ENCODE data around the gene PRIMA1. TPM values are rescaled to one million over a fixed set of nuclear protein-coding genes. Genes with fewer than 3 reads are reported as not detected.

Gene PRIMA1
- total RNA-seq, 1 experiment from 2014 or later: 2.3 TPM

DNA sequence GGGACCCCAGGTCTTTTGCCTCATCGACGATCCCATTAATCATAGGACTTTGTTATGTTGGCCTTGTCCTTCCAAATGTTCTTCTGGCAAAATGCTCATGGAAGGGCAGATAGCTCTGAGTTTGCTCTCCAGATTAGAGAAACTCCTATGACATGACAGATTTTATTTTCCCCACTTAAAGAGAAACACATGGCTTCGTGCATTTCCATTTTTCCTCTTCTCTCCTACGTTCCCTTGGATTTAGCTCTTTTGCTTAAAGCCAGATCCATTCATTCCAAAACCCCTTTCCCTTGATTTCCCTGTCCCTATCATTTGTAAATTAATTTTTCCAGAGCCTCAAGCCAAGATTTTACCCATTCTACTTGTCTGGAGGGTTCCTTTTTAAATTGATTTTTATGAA, 2.9 kb downstream of the PRIMA1 start:
- no peak overlapping the region for H3K4ac ChIP-seq (ENCODE audit: low read depth, low read length)
- no peak overlapping the region for H2AFZ ChIP-seq (ENCODE audit: low read length)
- peaks cover 9% of the 10 kb centered on the region for H3K23me2 ChIP-seq (ENCODE audit: insufficient read length, low read depth, low read length, poor library complexity, severe bottlenecking)
- no peak overlapping the region for H3K23ac ChIP-seq (ENCODE audit: insufficient read length, low read depth, low read length)
- H3K4me2 ChIP-seq (ENCODE audit: insufficient read depth, insufficient read length, low read length): no peak overlapping the region
- no peaks in the 10 kb centered on the region for H4K20me1 ChIP-seq (ENCODE audit: control insufficient read depth, insufficient read depth, insufficient read length)
- no peak overlapping the region for H3K14ac ChIP-seq (ENCODE audit: insufficient read depth, low read length)
- H2BK15ac ChIP-seq (ENCODE audit: low read depth, low read length): no peak overlapping the region
- H3K27me3 ChIP-seq (ENCODE audit: insufficient read depth, low read length): peaks cover 8% of the 10 kb centered on the region
- Mint-ChIP-seq H3K27ac (no peak overlapping the region), H3K4me1 (peaks cover 21 to 24% of the 10 kb centered on the region in 2 experiments), H3K36me3 (ENCODE audit: insufficient read depth in 1 of 3, low read depth in 3 of 3) (no peaks in the 10 kb centered on the region; a peak in 1 of 7 replicates), H3K4me3 (no peak overlapping the region), H3K9me3 (peaks cover 0 to 3% of the 10 kb centered on the region in 2 experiments; a peak in 2 of 5 replicates), H3K27me3 (ENCODE audit: low read depth) (peaks cover 48% of the 10 kb centered on the region)
- no peaks in the 10 kb centered on the region for H3K9me3 ChIP-seq (ENCODE audit: control insufficient read depth, low read depth, low read length)
- WGBS (ENCODE audit: extremely low coverage, insufficient read length, low lambda C conversion rate): no CpG with 5 or more reads among the region's 4 CpGs
- peaks cover 3% of the 10 kb centered on the region; the same call in 1 of the 2 replicates for H3K4me1 ChIP-seq (ENCODE audit: insufficient read depth, low read length)
- H2AK5ac ChIP-seq (ENCODE audit: insufficient read length, low read length): no peak overlapping the region
- no peak for DNase-seq
- no peak overlapping the region for H2BK12ac ChIP-seq (ENCODE audit: insufficient read length, low read depth, low read length)
- no peaks in the 10 kb centered on the region for H3K79me1 ChIP-seq (ENCODE audit: insufficient read depth, low read depth, low read length, poor library complexity, severe bottlenecking)
- H4K5ac ChIP-seq (ENCODE audit: insufficient read length, low read depth, low read length): no peak overlapping the region
- H3K27ac ChIP-seq (ENCODE audit: insufficient read length, low read depth, low read length): no peak overlapping the region
- no peak overlapping the region for H2BK5ac ChIP-seq (ENCODE audit: insufficient read length, low read length)
- H4K8ac ChIP-seq (replicated peaks; ENCODE audit: insufficient read length, low read depth, low read length): no peak overlapping the region
- H3K18ac ChIP-seq (ENCODE audit: insufficient read length, low read depth, low read length): no peak overlapping the region
- H2BK20ac ChIP-seq (ENCODE audit: low read depth, low read length, poor library complexity, severe bottlenecking): no peak overlapping the region
- no peak overlapping the region for H4K91ac ChIP-seq (ENCODE audit: insufficient read length, low read depth, low read length)
- H3K56ac ChIP-seq (ENCODE audit: insufficient read length, low read depth, low read length): no peak overlapping the region
- no peak overlapping the region for H2BK120ac ChIP-seq (ENCODE audit: low read depth, low read length, poor library complexity, severe bottlenecking)
- no peak overlapping the region for H3K9ac ChIP-seq (ENCODE audit: extremely low read depth, insufficient read length, low read length)
- no peak for TF ChIP-seq CTCF (conservative IDR thresholded peaks at IDR 0.05)
- H3T11ph ChIP-seq (ENCODE audit: low read length): no peak overlapping the region
- H3K79me2 ChIP-seq (ENCODE audit: insufficient read depth, low read length): no peaks in the 10 kb centered on the region

All from H9 (cell line).